Activated CD4-positive, alpha-beta T cell treated with anti-CD3 and anti-CD28 coated beads for 24 hours (primary cell): ENCODE results near the gene GPX4.

ENCODE experiments used
- DNase-seq, 2 donors: peaks; one replicate each; pipeline ENCODE4 v3.0.0-alpha.2; 2020; ENCODE audit warnings: low read depth in 2 of 2

The GPX4 gene

GRCh38 chr19:1084024-1084868, 19.5 kb upstream of the GPX4 start:
- no peak for DNase-seq

- no peak for DNase-seq
Observed at GRCh38 chr19:1085053-1085658, 18.6 kb upstream of the GPX4 start.

DNA sequence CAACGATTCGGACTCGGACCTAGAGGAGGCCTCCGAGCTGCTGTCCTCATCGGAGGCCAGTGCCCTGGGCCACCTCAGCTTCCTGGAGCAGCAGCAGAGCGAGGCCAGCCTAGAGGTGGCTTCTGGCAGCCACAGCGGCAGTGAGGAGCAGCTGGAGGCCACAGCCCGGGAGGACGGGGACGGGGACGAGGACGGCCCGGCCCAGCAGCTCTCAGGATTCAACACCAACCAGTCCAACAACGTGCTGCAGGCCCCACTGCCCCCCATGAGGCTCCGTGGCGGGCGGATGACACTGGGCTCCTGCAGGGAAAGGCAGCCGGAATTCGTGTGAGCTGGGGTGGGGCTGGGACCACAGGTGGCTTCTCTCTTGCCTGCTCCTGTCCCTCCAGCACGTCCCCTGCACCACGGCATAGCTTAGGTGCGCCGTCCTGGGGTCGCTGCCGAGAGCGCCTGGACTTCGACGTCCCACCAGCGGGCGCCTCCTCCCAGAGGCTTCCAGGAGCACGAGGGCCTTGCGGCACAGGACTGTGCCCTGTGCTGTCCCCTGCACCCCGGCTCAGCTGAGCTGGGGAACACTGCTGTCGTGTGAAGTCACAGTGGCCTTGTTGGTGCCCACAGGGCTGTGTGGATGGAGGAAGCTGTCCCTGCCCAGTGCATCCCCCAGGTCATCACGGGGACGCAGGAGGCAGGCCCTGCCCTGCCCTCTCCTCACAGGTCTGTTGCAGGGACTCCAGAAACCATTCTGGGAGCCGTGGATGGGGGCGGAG, 17.9 kb upstream of the GPX4 start:
- no peak for DNase-seq

- no peak for DNase-seq
Observed at GRCh38 chr19:1086613-1087012, 17.2 kb upstream of the GPX4 start.

- DNase-seq = no peak
Observed at GRCh38 chr19:1087813-1088415, 15.9 kb upstream of the GPX4 start.

DNA sequence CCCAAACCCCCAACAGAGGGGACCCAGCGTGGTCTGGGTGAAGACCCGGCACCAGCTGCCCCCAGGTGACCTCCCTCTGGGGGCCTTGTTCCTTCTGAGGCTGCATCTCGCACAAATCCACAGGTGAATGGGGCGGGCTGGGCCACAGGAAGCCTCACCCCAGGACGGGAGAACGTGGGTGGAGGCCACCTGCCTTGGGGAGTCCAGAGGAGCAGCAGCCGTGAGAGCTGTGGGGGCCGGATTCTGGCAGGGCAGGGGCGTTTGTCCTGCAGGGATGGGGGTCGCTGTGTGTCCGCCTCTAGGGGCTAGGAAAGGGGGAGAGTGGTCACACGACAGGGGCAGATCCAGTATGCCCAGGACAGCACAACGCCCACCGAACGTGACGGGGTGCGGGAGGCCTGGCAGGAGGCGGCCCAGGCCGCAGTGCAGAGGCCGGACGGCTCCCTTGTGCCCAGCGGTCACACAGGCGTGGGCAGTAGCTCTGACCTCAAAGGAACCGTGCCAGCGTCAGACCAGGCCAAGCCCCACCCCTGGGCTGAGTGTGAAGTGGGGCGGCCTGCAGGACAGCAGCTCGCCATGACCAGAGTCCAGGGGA, 15.3 kb upstream of the GPX4 start:
- no peak for DNase-seq

GRCh38 chr19:1089126-1089771, 14.5 kb upstream of the GPX4 start:
- DNase-seq = no peak

DNA sequence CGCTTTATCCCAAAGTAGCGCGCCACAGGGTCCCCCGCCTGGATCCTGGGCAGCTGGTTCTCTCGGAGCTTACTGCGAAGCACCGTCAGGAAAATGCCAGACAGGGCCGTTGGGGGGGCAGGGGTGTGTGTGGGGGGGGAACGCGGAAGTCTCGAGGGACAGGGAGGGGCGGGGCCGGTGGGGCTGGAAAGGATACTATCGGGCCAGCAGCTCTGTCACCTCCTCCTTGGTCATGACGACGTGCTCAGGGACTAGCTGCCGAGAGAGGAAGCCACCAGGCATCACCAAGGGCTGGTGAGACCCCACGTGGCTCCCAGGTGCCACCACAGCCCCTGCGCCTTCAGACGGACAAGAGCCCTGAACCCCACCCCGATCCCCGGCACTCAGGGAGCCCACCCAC, 13.9 kb upstream of the GPX4 start:
- no peak for DNase-seq

DNA sequence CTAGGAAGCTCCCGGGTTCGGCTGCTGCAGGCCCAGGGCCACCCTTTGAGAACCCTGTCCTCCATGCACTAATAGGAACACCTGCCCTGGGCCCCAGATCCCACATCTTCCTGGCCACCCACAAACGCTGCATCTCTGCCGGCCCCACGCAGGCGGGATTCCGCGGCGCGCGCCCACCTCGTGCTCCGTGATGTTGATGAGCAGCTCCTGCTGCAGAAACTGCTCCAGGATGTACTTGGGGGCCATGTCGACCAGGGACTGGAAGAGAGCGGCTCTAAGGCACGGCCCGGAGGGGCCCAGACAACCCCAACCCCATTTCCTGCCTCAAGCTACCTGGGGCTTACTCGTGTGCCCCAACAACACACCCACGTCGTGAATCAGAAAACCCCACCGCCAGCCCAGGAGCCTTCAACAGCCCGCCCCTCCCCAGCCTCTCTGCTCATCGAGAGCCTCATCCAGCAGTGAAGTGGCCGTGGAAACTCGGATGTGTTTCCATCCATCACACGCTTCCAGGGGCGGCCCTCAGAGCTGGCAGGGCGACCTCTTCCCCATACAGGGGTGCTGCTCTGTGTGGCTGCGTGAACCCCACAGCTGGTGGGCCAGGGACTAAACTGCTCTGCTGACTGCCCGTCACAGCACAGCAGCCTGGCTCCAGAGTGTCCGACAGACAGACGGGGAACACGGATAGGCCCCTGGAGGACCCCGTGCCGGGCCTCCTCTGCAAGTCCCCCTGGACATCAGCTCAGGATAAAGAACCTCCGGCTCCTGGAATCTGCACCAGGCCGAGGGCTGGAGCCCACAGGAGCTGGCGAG, 12.9 kb upstream of the GPX4 start:
- no peak for DNase-seq

DNA sequence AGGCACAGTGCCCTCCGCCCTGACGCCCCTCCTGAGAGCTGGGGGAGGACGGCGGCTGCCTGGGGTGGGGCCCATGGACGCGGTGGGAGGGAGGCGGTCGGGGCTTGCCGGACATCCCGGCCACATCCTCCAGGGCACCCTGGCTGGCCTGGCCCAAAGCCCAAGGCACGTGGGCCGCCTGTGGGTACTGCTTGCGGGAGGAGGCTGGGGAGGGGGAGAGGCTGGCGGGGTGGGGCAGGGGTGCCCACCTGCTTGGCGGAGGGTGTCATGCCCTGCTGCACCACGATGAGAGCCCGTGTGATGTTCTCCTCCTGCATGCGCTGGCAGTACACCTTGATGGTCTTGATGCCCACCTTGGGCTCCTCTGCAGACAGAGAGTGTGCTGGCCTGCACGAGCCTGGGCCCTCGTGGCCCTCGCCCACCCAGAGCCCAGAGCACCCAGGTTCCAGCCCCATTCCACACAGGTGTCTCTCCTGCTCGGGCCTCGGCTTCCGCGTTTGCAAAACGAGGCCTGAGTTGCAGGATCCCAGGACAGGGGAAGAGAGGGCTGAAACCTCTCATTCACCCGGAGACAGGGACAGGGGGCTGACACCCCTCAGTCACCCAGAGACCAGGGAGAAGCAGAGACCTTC, 12.1 kb upstream of the GPX4 start:
- no peak for DNase-seq

- DNase-seq = no peak
Observed at GRCh38 chr19:1093330-1093729, 10.5 kb upstream of the GPX4 start.

DNA sequence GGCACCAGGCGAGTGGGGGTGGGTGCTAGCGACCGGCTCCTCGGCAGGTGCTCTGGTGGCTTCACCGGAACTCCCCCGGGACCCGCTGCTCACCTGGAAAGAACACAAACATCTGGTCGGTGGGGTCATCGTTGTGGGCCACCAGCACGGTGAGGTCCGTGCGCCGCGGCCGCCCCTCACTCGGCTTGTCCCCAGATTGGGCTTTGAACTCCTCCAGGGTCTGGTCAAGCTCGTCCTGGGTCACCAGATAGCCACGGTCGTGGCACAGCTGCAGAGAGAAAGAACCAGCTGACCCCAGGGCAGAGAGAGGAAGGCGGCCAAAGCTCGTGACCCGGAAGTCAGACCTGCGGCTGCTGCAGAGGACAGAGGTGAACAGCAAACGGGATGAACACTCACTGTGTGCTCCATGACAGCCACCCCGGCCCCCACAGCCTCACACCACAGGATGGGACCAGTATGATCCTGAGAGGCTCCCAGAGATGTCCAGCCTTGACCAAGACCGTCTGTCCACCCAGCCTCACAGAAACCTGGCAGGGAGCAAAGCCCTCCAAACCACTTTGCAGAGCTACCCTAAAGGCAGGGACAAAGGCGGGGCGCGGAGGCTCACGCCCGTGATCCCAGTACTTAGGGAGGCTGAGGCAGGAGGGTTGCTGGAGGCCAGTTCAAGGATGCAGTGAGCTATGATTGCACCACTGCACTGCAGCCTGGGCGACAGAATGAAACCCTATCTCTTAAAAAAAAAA, 9.8 kb upstream of the GPX4 start:
- no peak for DNase-seq

- no peak for DNase-seq
Observed at GRCh38 chr19:1094655-1094977, 9.2 kb upstream of the GPX4 start.

GRCh38 chr19:1094978-1095701, 8.7 kb upstream of the GPX4 start, which contains the start of gene POLR2E:
POLR2E (minus strand) TSS chr19:1095375; CDS start chr19:1095315, 60 bp downstream.
- DNase-seq = peak; percentile 96 to 97

GRCh38 chr19:1097810-1098176, 6.0 kb upstream of the GPX4 start:
- no peak for DNase-seq

DNA sequence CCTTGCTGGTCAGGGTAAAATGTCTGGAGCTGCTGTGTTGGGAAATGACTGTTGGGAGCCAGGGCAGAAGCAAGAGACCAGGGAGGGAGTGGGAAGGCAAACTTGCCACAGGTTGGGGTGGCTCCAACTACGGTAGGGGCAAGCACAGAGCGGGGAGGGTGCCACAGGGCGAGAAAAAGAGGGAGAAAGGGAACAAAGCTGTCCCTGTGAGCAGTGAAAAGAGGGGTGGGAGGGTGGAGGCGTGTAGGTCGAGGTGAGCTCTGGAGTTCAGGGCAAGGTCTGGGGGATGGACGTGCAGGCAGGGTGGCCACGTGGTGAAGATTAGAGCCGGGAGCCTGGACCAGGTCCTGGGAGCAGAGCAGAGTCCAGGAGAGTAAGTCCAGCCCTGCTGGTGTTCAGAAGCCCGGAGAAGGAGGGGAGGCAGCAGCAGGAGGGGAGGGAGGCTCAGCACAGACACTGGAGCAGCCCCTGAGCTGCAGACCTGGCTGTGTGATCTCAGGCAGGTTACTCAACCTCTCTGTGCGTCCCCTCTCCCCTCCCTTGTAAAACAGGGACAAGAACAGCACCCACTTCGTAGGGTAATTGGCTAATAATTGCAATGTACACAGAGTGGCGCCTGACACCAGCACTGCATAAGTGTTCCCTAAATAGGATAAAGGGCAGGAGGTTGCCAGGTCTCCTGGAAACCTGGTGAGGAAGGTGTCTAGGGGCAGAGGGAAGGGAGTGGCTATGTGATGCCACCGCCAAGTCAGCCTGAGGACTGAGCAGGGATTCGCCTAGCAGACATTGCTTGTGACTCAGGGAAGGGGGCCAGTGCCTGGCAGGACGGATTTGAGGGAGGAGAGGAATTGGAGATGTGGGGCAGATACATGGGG, 5.4 kb upstream of the GPX4 start:
- DNase-seq = no peak

DNA sequence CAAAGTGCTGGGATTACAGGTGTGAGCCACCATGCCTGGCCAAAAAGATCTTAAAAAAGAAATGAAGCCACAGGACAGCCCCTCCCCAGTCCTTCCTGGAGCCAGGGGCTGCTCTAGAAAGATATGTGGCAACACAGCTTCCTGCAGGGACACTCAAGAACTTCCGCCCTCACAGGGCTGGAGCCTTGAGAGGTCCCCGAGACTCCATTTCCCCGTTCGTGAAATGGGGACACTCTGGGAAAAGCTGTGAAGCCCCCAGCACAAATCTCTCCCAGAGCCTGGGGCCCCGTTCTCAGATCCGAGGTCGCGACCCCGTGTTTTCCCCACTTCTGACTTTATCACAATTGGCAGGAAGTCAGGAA, 2.5 kb upstream of the GPX4 start:
- no peak for DNase-seq
